HG02642 (cell line): Measurements from ENCODE around the gene FOXP1.
"Not testable (repeated sequence)": the region's sequence is repeated elsewhere in the genome, so short reads cannot be mapped to it uniquely, and the experiment has no call there.

Experiments used
- ATAC-seq: cut with Tn5 transposase; IDR thresholded peaks from one replicate; pipeline ENCODE4 v1.9.1; 2021; ENCODE audit warnings: mild to moderate bottlenecking; ENCODE audit not compliant: unreplicated experiment, poor library complexity

The FOXP1 gene

GRCh38 chr3:71356265-71356664, 227.3 kb downstream of the FOXP1 start:
- no peak for ATAC-seq

- no peak for ATAC-seq
Observed at GRCh38 chr3:71355862-71356261, 227.7 kb downstream of the FOXP1 start.

GRCh38 chr3:71355037-71355436, 228.5 kb downstream of the FOXP1 start:
- no peak for ATAC-seq

- ATAC-seq = no peak
Observed at GRCh38 chr3:71351403-71352149, 232.0 kb downstream of the FOXP1 start.

- ATAC-seq = no peak
Observed at GRCh38 chr3:71350998-71351397, 232.5 kb downstream of the FOXP1 start.

- no peak for ATAC-seq
Observed at GRCh38 chr3:71348831-71349230, 234.7 kb downstream of the FOXP1 start.

GRCh38 chr3:71348001-71348632, 235.4 kb downstream of the FOXP1 start:
- ATAC-seq = no peak

- ATAC-seq = no peak
Observed at GRCh38 chr3:71346061-71346460, 237.5 kb downstream of the FOXP1 start.

- no peak for ATAC-seq
Observed at GRCh38 chr3:71345429-71346040, 238.0 kb downstream of the FOXP1 start.

GRCh38 chr3:71341721-71342120, 241.8 kb downstream of the FOXP1 start:
- ATAC-seq = no peak

- ATAC-seq = no peak
Observed at GRCh38 chr3:71339049-71339448, 244.5 kb downstream of the FOXP1 start.

- ATAC-seq = no peak
Observed at GRCh38 chr3:71332813-71333212, 250.7 kb downstream of the FOXP1 start.

GRCh38 chr3:71330909-71331308, 252.6 kb downstream of the FOXP1 start:
- no peak for ATAC-seq

- ATAC-seq = no peak
Observed at GRCh38 chr3:71330505-71330904, 253.0 kb downstream of the FOXP1 start.

GRCh38 chr3:71329817-71330216, 253.7 kb downstream of the FOXP1 start:
- no peak for ATAC-seq

GRCh38 chr3:71328926-71329325, 254.6 kb downstream of the FOXP1 start:
- ATAC-seq = no peak

- no peak for ATAC-seq
Observed at GRCh38 chr3:71327936-71328335, 255.6 kb downstream of the FOXP1 start.

- ATAC-seq = no peak
Observed at GRCh38 chr3:71325715-71326114, 257.8 kb downstream of the FOXP1 start.

- not testable (repeated sequence) for ATAC-seq
Observed at GRCh38 chr3:71324224-71324623, 259.3 kb downstream of the FOXP1 start.

- no peak for ATAC-seq
Observed at GRCh38 chr3:71323558-71323957, 260.0 kb downstream of the FOXP1 start.

- no peak for ATAC-seq
Observed at GRCh38 chr3:71322154-71322553, 261.4 kb downstream of the FOXP1 start.

GRCh38 chr3:71319771-71320170, 263.8 kb downstream of the FOXP1 start:
- ATAC-seq = no peak
